HAP-1 (cell line): ENCODE data around the gene ZSCAN20.

Source experiments
- DNase-seq, 2 experiments: peaks; one replicate each; pipeline ENCODE4 v3.0.0-alpha.2; 2016 to 2020; ENCODE audit warnings: low spot score in 2 of 2
- H3K27me3 ChIP-seq: fragments of 250-450 bp; sonication (Bioruptor Pico); 2 replicates; pipeline ENCODE4 v1.5.1; 2020; ENCODE audit warnings: low read depth, mild to moderate bottlenecking, moderate library complexity
- H3K36me3 ChIP-seq: fragments of 250-450 bp; sonication (Bioruptor Pico); replicated peaks from 2 replicates; pipeline ENCODE4 v1.5.1; 2020; ENCODE audit warnings: mild to moderate bottlenecking
- H3K4me1 ChIP-seq: fragments of 250-450 bp; sonication (Bioruptor Pico); 2 replicates; pipeline ENCODE4 v1.5.1; 2020; ENCODE audit warnings: mild to moderate bottlenecking
- H3K4me3 ChIP-seq: fragments of 250-450 bp; sonication (Bioruptor Pico); 2 replicates; pipeline ENCODE4 v1.5.1; 2020; ENCODE audit warnings: mild to moderate bottlenecking, moderate library complexity
- H3K9me3 ChIP-seq: fragments of 250-450 bp; sonication (Bioruptor Pico); 2 replicates; pipeline ENCODE4 v1.5.1; 2020; ENCODE audit warnings: mild to moderate bottlenecking, moderate library complexity
- in situ Hi-C: fragments of 300-500 bp; cut with MboI; formaldehyde crosslinking; loops from 3 replicates; pipeline ENCODE4 v1.14.3; 2020; ENCODE audit warnings: low sequenced_read_pairs, inconsistent platforms, mixed read lengths

The ZSCAN20 gene

GRCh38 chr1:33515112-33515511 lies 42.7 kb downstream of the ZSCAN20 start:
- Histone ChIP-seq H3K36me3 (no peaks in the 10 kb centered on the region), H3K4me3 (no peak overlapping the region), H3K27me3 (peaks cover 2% of the 10 kb centered on the region), H3K9me3 (no peaks in the 10 kb centered on the region), H3K4me1 (no peaks in the 10 kb centered on the region)
- no peak for DNase-seq
- in situ Hi-C loops, result no loop called here

GRCh38 chr1:33515607-33516006 lies 43.2 kb downstream of the ZSCAN20 start:
- DNase-seq, result no peak
- Histone ChIP-seq H3K36me3 (no peaks in the 10 kb centered on the region), H3K27me3 (peaks cover 2% of the 10 kb centered on the region), H3K9me3 (no peaks in the 10 kb centered on the region), H3K4me3 (no peak overlapping the region), H3K4me1 (no peaks in the 10 kb centered on the region)
- in situ Hi-C loops, result no loop called here

- in situ Hi-C loops, result no loop called here
- Histone ChIP-seq H3K4me3 (no peak overlapping the region), H3K9me3 (no peaks in the 10 kb centered on the region), H3K27me3 (peaks cover 2% of the 10 kb centered on the region), H3K36me3 (no peaks in the 10 kb centered on the region), H3K4me1 (no peaks in the 10 kb centered on the region)
- no peak for DNase-seq
These were observed 44.0 kb downstream of the ZSCAN20 start for GRCh38 chr1:33516428-33516827.

- Histone ChIP-seq H3K36me3 (no peaks in the 10 kb centered on the region), H3K4me1 (no peaks in the 10 kb centered on the region), H3K4me3 (no peak overlapping the region), H3K27me3 (peaks cover 2% of the 10 kb centered on the region), H3K9me3 (no peaks in the 10 kb centered on the region)
- in situ Hi-C loops, result no loop called here
- no peak for DNase-seq
These were observed 44.6 kb downstream of the ZSCAN20 start for GRCh38 chr1:33516891-33517567.

GRCh38 chr1:33517596-33518250 lies 45.3 kb downstream of the ZSCAN20 start:
- in situ Hi-C loops, result no loop called here
- Histone ChIP-seq H3K4me3 (no peak overlapping the region), H3K36me3 (no peaks in the 10 kb centered on the region), H3K9me3 (no peaks in the 10 kb centered on the region), H3K4me1 (no peaks in the 10 kb centered on the region), H3K27me3 (peaks cover 5% of the 10 kb centered on the region)
- DNase-seq, result no peak

GRCh38 chr1:33519240-33519884 lies 46.9 kb downstream of the ZSCAN20 start:
- H3K9me3 ChIP-seq, result no peaks in the 10 kb centered on the region
- H3K4me3 ChIP-seq, result no peak overlapping the region
- no peaks in the 10 kb centered on the region for H3K4me1 ChIP-seq
- H3K27me3 ChIP-seq, result peaks cover 10% of the 10 kb centered on the region
- H3K36me3 ChIP-seq, result no peaks in the 10 kb centered on the region
- DNase-seq, result no peak
- in situ Hi-C loops, result no loop called here

- Histone ChIP-seq H3K9me3 (no peaks in the 10 kb centered on the region), H3K36me3 (no peaks in the 10 kb centered on the region), H3K4me1 (no peaks in the 10 kb centered on the region), H3K4me3 (no peak overlapping the region), H3K27me3 (peaks cover 11% of the 10 kb centered on the region)
- DNase-seq, result no peak
- in situ Hi-C loops, result no loop called here
These were observed 52.1 kb downstream of the ZSCAN20 start for GRCh38 chr1:33524586-33524985.

GRCh38 chr1:33527934-33528333 lies 55.5 kb downstream of the ZSCAN20 start:
- Histone ChIP-seq H3K4me3 (no peak overlapping the region), H3K36me3 (no peaks in the 10 kb centered on the region), H3K27me3 (peaks cover 14% of the 10 kb centered on the region), H3K9me3 (no peaks in the 10 kb centered on the region), H3K4me1 (no peaks in the 10 kb centered on the region)
- in situ Hi-C loops, result no loop called here
- no peak for DNase-seq

GRCh38 chr1:33529957-33530356 lies 57.5 kb downstream of the ZSCAN20 start:
- Histone ChIP-seq H3K27me3 (peaks cover 8% of the 10 kb centered on the region), H3K4me3 (no peak overlapping the region), H3K4me1 (no peaks in the 10 kb centered on the region), H3K9me3 (no peaks in the 10 kb centered on the region), H3K36me3 (no peaks in the 10 kb centered on the region)
- in situ Hi-C loops, result no loop called here
- no peak for DNase-seq

- in situ Hi-C loops, result no loop called here
These were observed 59.8 kb downstream of the ZSCAN20 start for GRCh38 chr1:33532250-33532649.

GRCh38 chr1:33532936-33533335 lies 60.5 kb downstream of the ZSCAN20 start:
- Histone ChIP-seq H3K4me3 (no peak overlapping the region), H3K9me3 (no peaks in the 10 kb centered on the region), H3K4me1 (no peaks in the 10 kb centered on the region), H3K36me3 (no peaks in the 10 kb centered on the region), H3K27me3 (peaks cover 8% of the 10 kb centered on the region)
- in situ Hi-C loops, result no loop called here
- DNase-seq, result no peak

More at GRCh38 chr1:33532250-33532649, 59.8 kb downstream of the ZSCAN20 start:
- H3K4me3 ChIP-seq, result no peak overlapping the region
- H3K9me3 ChIP-seq, result no peaks in the 10 kb centered on the region
- no peaks in the 10 kb centered on the region for H3K36me3 ChIP-seq
- DNase-seq, result no peak
- peaks cover 8% of the 10 kb centered on the region for H3K27me3 ChIP-seq
- H3K4me1 ChIP-seq, result no peaks in the 10 kb centered on the region

GRCh38 chr1:33535334-33535733 lies 62.9 kb downstream of the ZSCAN20 start:
- no peak overlapping the region for H3K4me3 ChIP-seq
- no peaks in the 10 kb centered on the region for H3K36me3 ChIP-seq
- DNase-seq, result no peak
- H3K27me3 ChIP-seq, result peaks cover 8% of the 10 kb centered on the region
- H3K4me1 ChIP-seq, result no peaks in the 10 kb centered on the region
- in situ Hi-C loops, result no loop called here
- H3K9me3 ChIP-seq, result no peaks in the 10 kb centered on the region

- no peak for DNase-seq
- in situ Hi-C loops, result no loop called here
- H3K9me3 ChIP-seq, result no peaks in the 10 kb centered on the region
- no peaks in the 10 kb centered on the region; the same call in 1 of the 2 replicates for H3K27me3 ChIP-seq
- H3K4me3 ChIP-seq, result no peak overlapping the region
- no peaks in the 10 kb centered on the region for H3K4me1 ChIP-seq
- no peaks in the 10 kb centered on the region for H3K36me3 ChIP-seq
These were observed 65.4 kb downstream of the ZSCAN20 start for GRCh38 chr1:33537885-33538284.

GRCh38 chr1:33541966-33542365 lies 69.5 kb downstream of the ZSCAN20 start:
- no peaks in the 10 kb centered on the region for H3K27me3 ChIP-seq
- in situ Hi-C loops, result no loop called here
- H3K4me3 ChIP-seq, result no peak overlapping the region
- H3K36me3 ChIP-seq, result no peaks in the 10 kb centered on the region
- no peak for DNase-seq
- H3K9me3 ChIP-seq, result no peaks in the 10 kb centered on the region
- no peaks in the 10 kb centered on the region for H3K4me1 ChIP-seq
